Lower lobe of right lung (tissue), 2 donors: ENCODE measurements around the gene DCP1A. TPM values are rescaled to one million over a fixed set of nuclear protein-coding genes. Genes with fewer than 3 reads are reported as not detected.
"Not testable (repeated sequence)": the region's sequence is repeated elsewhere in the genome, so short reads cannot be mapped to it uniquely, and the experiment has no call there.

Source experiments
- ATAC-seq, 2 donors: fragments of 200-7000 bp; cut with Tn5 transposase; one replicate each; pipeline ENCODE4 v1.9.1; 2020 to 2022; ENCODE audit warnings: mild to moderate bottlenecking in 2 of 2, moderate library complexity in 2 of 2
- DNase-seq: peaks from one replicate; pipeline ENCODE4 v3.0.0-alpha.2; 2020
- H3K27ac ChIP-seq: fragments of 200-600 bp; one replicate; pipeline ENCODE4 v1.8.0; 2022
- H3K27me3 ChIP-seq: fragments of 200-600 bp; one replicate; pipeline ENCODE4 v1.8.0; 2022; ENCODE audit warnings: low read depth
- H3K36me3 ChIP-seq: fragments of 200-600 bp; one replicate; pipeline ENCODE4 v1.8.0; 2022; ENCODE audit warnings: mild to moderate bottlenecking
- H3K4me1 ChIP-seq: fragments of 200-600 bp; one replicate; pipeline ENCODE4 v1.8.0; 2022
- H3K4me3 ChIP-seq: fragments of 200-600 bp; one replicate; pipeline ENCODE4 v1.8.0; 2022; ENCODE audit warnings: mild to moderate bottlenecking
- H3K9me3 ChIP-seq: fragments of 200-600 bp; one replicate; pipeline ENCODE4 v1.8.0; 2022
- CTCF ChIP-seq: fragments of 200-600 bp; IDR thresholded peaks from one replicate; pipeline ENCODE4 v1.8.0; 2022; ENCODE audit warnings: antibody characterized with exemption, mild to moderate bottlenecking
- intact Hi-C: fragments of 100-400 bp; cut with DNase I; formaldehyde crosslinking; loops from one replicate; pipeline ENCODE4 v1.11.0; 2022
- total RNA-seq: library from RNA; stranded (reverse); fragmentation: NEBNext Ultra II Directional; extraction: Animal tissue kit (Norgen Biotek cat#: 25700); gene quantifications from one replicate; pipeline ENCODE4 v1.2.1, GENCODE V29; 2021
- donor health status: DM: no; HTN: yes; CAD: no; lungs with severe emphysema.

The DCP1A gene
- total RNA-seq, 1 donor from 2014 or later: 25.1 TPM

- Histone ChIP-seq H3K9me3 (no peaks in the 10 kb centered on the region), H3K27me3 (no peaks in the 10 kb centered on the region), H3K27ac (peak overlapping the region; percentile 49), H3K4me1 (peaks cover 11% of the 10 kb centered on the region), H3K4me3 (no peak overlapping the region), H3K36me3 (no peaks in the 10 kb centered on the region)
- TF ChIP-seq CTCF: no peak
- intact Hi-C loops: no loop called here
- DNase-seq: no peak
- ATAC-seq: peak; percentile 23 to 52
Measured at GRCh38 chr3:53274938-53275605, 72.3 kb downstream of the DCP1A start.

GRCh38 chr3:53273146-53273670 lies 74.1 kb downstream of the DCP1A start:
- Histone ChIP-seq H3K27me3 (no peaks in the 10 kb centered on the region), H3K4me1 (peaks cover 22% of the 10 kb centered on the region), H3K36me3 (no peaks in the 10 kb centered on the region), H3K4me3 (no peak overlapping the region), H3K27ac (no peak overlapping the region), H3K9me3 (no peaks in the 10 kb centered on the region)
- no peak for DNase-seq
- intact Hi-C loops: no loop called here
- TF ChIP-seq CTCF: no peak
- no peak for ATAC-seq

GRCh38 chr3:53269888-53270880 lies 77.2 kb downstream of the DCP1A start:
- DNase-seq: peak; percentile 93
- Histone ChIP-seq H3K36me3 (no peaks in the 10 kb centered on the region), H3K4me3 (peak overlapping the region; percentile 13), H3K9me3 (no peaks in the 10 kb centered on the region), H3K4me1 (peaks cover 22% of the 10 kb centered on the region), H3K27me3 (no peaks in the 10 kb centered on the region), H3K27ac (peak overlapping the region; percentile 82)
- ATAC-seq: peak; percentile 97 to 98
- intact Hi-C loops: no loop called here
- TF ChIP-seq CTCF: no peak

GRCh38 chr3:53269193-53269592 lies 78.2 kb downstream of the DCP1A start:
- H3K36me3 ChIP-seq, H3K4me3 ChIP-seq, ATAC-seq, intact Hi-C loops, DNase-seq, H3K9me3 ChIP-seq, H3K27me3 ChIP-seq: not testable (repeated sequence)
- Histone ChIP-seq H3K4me1 (peaks cover 22% of the 10 kb centered on the region), H3K27ac (peak overlapping the region; percentile 82)

GRCh38 chr3:53267766-53268165 lies 79.6 kb downstream of the DCP1A start:
- intact Hi-C loops: no loop called here
- ATAC-seq: no peak
- no peak overlapping the region for H3K27ac ChIP-seq

More at GRCh38 chr3:53267766-53268165, 79.6 kb downstream of the DCP1A start:
- Histone ChIP-seq H3K4me1 (peaks cover 22% of the 10 kb centered on the region), H3K9me3 (no peaks in the 10 kb centered on the region), H3K27me3 (no peaks in the 10 kb centered on the region), H3K4me3 (no peak overlapping the region), H3K36me3 (no peaks in the 10 kb centered on the region)
- TF ChIP-seq CTCF: no peak
- no peak for DNase-seq
